Activated CD8-positive, alpha-beta T cell treated with anti-CD3 and anti-CD28 coated beads for 36 hours (primary cell): ENCODE data around the gene PAQR6. TPM values are rescaled to one million over a fixed set of nuclear protein-coding genes. Genes with fewer than 3 reads are reported as not detected.
A peak's percentile ranks its signal among the peaks of the same experiment; 100 is the strongest.

ENCODE experiments used
- ATAC-seq: fragments of 200-7000 bp; cut with Tn5 transposase; one replicate; pipeline ENCODE4 v1.10.0; 2021; ENCODE audit warnings: mild to moderate bottlenecking, moderate library complexity
- CTCF ChIA-PET: fragments of 350-600 bp; sonication (Branson Sonifier 250); formaldehyde crosslinking; loops from one replicate; lab custom pipeline; 2021; ENCODE audit warnings: antibody characterized with exemption; lab: Charles Lee
- POLR2A ChIA-PET: fragments of 350-600 bp; sonication (Branson Sonifier 250); formaldehyde crosslinking; loops from one replicate; lab custom pipeline; 2021; ENCODE audit warnings: antibody characterized with exemption; lab: Charles Lee
- DNase-seq: peaks from one replicate; pipeline ENCODE4 v3.0.0-alpha.2; 2020
- H3K27ac Mint-ChIP-seq: one replicate; pipeline ENCODE4 v1.8.0; 2021; ENCODE audit warnings: mild to moderate bottlenecking, mixed read lengths
- H3K27me3 Mint-ChIP-seq: one replicate; pipeline ENCODE4 v1.8.0; 2021; ENCODE audit warnings: mixed read lengths
- H3K36me3 Mint-ChIP-seq: one replicate; pipeline ENCODE4 v1.8.0; 2021; ENCODE audit warnings: low read depth, mixed read lengths
- H3K4me1 Mint-ChIP-seq: one replicate; pipeline ENCODE4 v1.8.0; 2021; ENCODE audit warnings: low read depth, mixed read lengths
- H3K4me3 Mint-ChIP-seq: one replicate; pipeline ENCODE4 v1.8.0; 2021; ENCODE audit warnings: mild to moderate bottlenecking, moderate library complexity, mixed read lengths
- H3K9me3 Mint-ChIP-seq: one replicate; pipeline ENCODE4 v1.8.0; 2021; ENCODE audit warnings: mixed read lengths
- intact Hi-C: fragments of 100-400 bp; cut with micrococcal nuclease; formaldehyde crosslinking; loops from one replicate; pipeline ENCODE4 v1.10.0; 2022
- total RNA-seq, 2 experiments: library from RNA; stranded (reverse); gene quantifications; one replicate each; pipeline ENCODE4 v1.2.3, GENCODE V29; 2021
- TF ChIP-seq, protein P1 (sequence below): fragments of 200-600 bp; IDR thresholded peaks from one replicate; pipeline ENCODE4 v1.8.0; 2022; ENCODE audit warnings: antibody characterized with exemption, mild to moderate bottlenecking

The PAQR6 gene
- total RNA-seq, 2 experiments from 2014 or later = 4.7 to 5.0 TPM

DNA sequence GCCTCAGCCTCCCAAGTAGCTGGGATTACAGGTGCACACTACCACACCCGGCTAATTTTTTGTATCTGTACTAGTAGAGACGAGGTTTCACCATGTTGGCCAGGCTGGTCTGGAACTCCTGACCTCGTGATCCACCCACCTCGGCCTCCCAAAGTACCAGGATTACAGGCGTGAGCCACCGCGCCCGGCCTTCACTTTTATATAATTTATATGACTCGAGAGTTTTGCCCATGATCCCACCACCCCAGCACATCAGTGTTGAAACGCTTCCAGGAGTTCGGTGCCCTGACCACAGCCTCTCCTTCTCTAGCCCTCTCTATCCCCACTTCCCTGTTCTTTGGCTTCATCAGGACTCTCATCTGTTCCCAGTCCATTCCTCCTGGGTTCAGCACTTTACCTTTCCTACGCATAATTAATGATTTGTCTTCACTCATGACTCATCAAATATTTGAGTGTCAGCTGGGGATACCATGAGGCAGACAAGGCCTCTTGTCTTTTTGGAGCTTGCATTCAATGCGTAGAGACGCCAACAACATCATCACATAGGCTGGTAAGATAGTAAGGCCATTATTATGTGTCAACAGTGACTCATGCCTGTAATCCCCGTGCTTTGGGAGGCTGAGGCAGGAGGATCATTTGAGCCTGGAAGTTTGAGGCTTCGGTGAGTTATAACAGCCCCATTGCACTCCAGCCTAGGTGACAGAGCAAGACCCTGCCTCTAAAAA lies 33.7 kb downstream of the PAQR6 start:
- TF ChIP-seq, protein P1, sequence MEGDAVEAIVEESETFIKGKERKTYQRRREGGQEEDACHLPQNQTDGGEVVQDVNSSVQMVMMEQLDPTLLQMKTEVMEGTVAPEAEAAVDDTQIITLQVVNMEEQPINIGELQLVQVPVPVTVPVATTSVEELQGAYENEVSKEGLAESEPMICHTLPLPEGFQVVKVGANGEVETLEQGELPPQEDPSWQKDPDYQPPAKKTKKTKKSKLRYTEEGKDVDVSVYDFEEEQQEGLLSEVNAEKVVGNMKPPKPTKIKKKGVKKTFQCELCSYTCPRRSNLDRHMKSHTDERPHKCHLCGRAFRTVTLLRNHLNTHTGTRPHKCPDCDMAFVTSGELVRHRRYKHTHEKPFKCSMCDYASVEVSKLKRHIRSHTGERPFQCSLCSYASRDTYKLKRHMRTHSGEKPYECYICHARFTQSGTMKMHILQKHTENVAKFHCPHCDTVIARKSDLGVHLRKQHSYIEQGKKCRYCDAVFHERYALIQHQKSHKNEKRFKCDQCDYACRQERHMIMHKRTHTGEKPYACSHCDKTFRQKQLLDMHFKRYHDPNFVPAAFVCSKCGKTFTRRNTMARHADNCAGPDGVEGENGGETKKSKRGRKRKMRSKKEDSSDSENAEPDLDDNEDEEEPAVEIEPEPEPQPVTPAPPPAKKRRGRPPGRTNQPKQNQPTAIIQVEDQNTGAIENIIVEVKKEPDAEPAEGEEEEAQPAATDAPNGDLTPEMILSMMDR = no peak
- H3K4me1 Mint-ChIP-seq = peaks cover 43% of the 10 kb centered on the region
- H3K36me3 Mint-ChIP-seq = peaks cover 59% of the 10 kb centered on the region
- peak overlapping the region; percentile 96 for H3K4me3 Mint-ChIP-seq
- DNase-seq (peak; percentile 50), ATAC-seq (no peak)
- peaks cover 3% of the 10 kb centered on the region for H3K9me3 Mint-ChIP-seq
- peak overlapping the region; percentile 98 for H3K27ac Mint-ChIP-seq
- ChIA-PET CTCF (interaction anchor here (6.0 kb wide), 1 partner anchor 10 kb away, joined by 61 read pairs; no protein-coding TSS in a partner anchor), POLR2A (interaction anchor here (0.9 to 9.6 kb wide), 10 partner anchors 10 to 274 kb away, joined by 3 to 177 read pairs (median 6); partner anchors contain the start of genes SLC25A44 and SMG5)
- H3K27me3 Mint-ChIP-seq = no peaks in the 10 kb centered on the region
- intact Hi-C loops = no loop called here

DNA sequence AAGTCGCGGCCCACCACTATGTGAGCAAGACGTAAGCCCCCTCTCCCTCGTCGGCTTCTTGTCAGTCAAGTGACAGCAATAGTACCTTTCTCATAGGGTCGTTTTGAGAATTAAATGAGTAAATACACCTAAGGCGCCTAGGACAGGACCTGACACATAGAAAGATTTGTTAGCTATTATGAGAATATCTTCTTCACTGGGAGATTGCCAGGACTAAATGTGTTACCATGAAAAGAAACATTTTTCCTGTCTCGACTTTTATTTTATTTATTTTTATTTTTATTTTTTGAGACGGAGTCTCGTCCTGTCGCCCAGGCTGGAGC lies 34.3 kb downstream of the PAQR6 start:
- ATAC-seq (no peak), DNase-seq (no peak)
- Mint-ChIP-seq H3K36me3 (peaks cover 57% of the 10 kb centered on the region), H3K27me3 (no peaks in the 10 kb centered on the region), H3K9me3 (peaks cover 2% of the 10 kb centered on the region), H3K4me1 (peaks cover 41% of the 10 kb centered on the region), H3K4me3 (peak overlapping the region; percentile 96), H3K27ac (peak overlapping the region; percentile 98)
- ChIA-PET CTCF (interaction anchor here (0.8 to 6.0 kb wide), 9 partner anchors 11 to 117 kb away, joined by 3 to 61 read pairs (median 6); partner anchors contain the start of gene SLC25A44), POLR2A (interaction anchor here (0.8 to 9.6 kb wide), 18 partner anchors 10 to 273 kb away, joined by 3 to 177 read pairs (median 4); partner anchors contain the start of genes SLC25A44 and SMG5)
- intact Hi-C loops = no loop called here
- TF ChIP-seq, protein P1 = no peak

DNA sequence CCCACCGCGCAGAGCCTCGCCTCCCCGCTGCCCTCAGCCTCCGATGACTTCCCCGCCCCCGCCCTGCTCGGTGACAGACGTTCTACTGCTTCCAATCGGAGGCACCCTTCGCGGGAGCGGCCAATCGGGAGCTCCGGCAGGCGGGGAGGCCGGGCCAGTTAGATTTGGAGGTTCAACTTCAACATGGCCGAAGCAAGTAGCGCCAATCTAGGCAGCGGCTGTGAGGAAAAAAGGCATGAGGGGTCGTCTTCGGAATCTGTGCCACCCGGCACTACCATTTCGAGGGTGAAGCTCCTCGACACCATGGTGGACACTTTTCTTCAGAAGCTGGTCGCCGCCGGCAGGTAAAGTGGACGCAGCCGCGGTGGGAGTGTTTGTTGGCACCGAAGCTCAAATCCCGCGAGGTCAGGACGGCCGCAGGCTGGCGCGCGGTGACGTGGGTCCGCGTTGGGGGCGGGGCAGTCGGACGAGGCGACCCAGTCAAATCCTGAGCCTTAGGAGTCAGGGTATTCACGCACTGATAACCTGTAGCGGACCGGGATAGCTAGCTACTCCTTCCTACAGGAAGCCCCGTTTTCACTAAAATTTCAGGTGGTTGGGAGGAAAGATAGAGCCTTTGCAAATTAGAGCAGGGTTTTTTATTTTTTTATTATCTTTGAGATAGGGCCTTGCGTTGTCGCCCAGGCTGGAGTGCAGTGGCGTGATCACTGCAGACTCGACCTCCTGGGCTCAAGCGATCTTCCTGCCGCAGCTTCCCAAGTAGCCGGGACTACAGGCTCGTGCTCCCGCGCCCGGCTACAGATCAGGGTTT lies 34.8 kb downstream of the PAQR6 start, which contains the start of gene PMF1:
PMF1 (plus strand) TSS at position 175 of the 811 bp plus-strand sequence; CDS start at position 184, 9 bp downstream.
- intact Hi-C loops = no loop called here
- H3K36me3 Mint-ChIP-seq = peaks cover 54% of the 10 kb centered on the region
- H3K4me3 Mint-ChIP-seq = peak within 1 kb of the TSS; percentile 96
- H3K27ac Mint-ChIP-seq = peak within 1 kb of the TSS; percentile 98
- H3K27me3 Mint-ChIP-seq = no peaks in the 10 kb centered on the region
- ChIA-PET POLR2A (interaction anchor here (0.7 to 9.6 kb wide), 21 partner anchors 11 to 140 kb away, joined by 3 to 177 read pairs (median 4); partner anchors contain the start of genes SLC25A44 and SMG5), CTCF (interaction anchor here (0.7 to 6.0 kb wide), 13 partner anchors 9 to 116 kb away, joined by 3 to 61 read pairs (median 4); partner anchors contain the start of gene SLC25A44)
- no peaks in the 10 kb centered on the region for H3K9me3 Mint-ChIP-seq
- DNase-seq (peak; percentile 99), ATAC-seq (peak; percentile 92)
- H3K4me1 Mint-ChIP-seq = peaks cover 38% of the 10 kb centered on the region
- TF ChIP-seq, protein P1 = no peak

DNA sequence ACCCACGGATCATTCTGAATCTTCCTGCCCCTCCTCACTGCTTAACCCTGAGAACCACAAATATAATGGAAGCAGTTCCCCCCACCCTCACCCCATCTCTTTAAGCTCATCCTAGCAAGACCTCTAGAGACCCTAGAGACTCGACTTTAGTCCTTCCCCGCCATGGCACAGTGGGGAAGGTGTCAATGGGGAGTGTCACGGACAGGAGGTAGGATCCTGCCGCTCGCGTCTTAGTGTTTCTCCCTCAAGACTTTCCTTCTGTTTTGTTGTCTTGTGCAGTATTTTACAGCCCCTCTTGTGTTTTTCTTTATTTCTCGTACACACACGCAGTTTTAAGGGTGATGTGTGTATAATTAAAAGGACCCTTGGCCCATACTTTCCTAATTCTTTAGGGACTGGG lies 35.7 kb downstream of the PAQR6 start:
- ChIA-PET POLR2A (interaction anchor here (1.2 to 9.6 kb wide), 9 partner anchors 12 to 70 kb away, joined by 3 to 177 read pairs (median 9); partner anchors contain the start of genes SLC25A44 and SMG5), CTCF (interaction anchor here (1.1 to 6.0 kb wide), 7 partner anchors 8 to 83 kb away, joined by 3 to 61 read pairs (median 7); no protein-coding TSS in a partner anchor)
- Mint-ChIP-seq H3K27ac (peak overlapping the region; percentile 98), H3K36me3 (peaks cover 58% of the 10 kb centered on the region), H3K27me3 (no peaks in the 10 kb centered on the region), H3K4me3 (peak overlapping the region; percentile 96), H3K4me1 (peaks cover 30% of the 10 kb centered on the region), H3K9me3 (no peaks in the 10 kb centered on the region)
- TF ChIP-seq, protein P1 = no peak
- DNase-seq (no peak), ATAC-seq (no peak)
- intact Hi-C loops = no loop called here
